GM21526 (cell line): ENCODE measurements around the gene RPP14.
A peak's percentile ranks its signal among the peaks of the same experiment; 100 is the strongest.
"Not testable (repeated sequence)": the region's sequence is repeated elsewhere in the genome, so short reads cannot be mapped to it uniquely, and the experiment has no call there.

Source experiments
- ATAC-seq: cut with Tn5 transposase; IDR thresholded peaks from one replicate; pipeline ENCODE4 v1.9.1; 2021; ENCODE audit warnings: moderate library complexity; ENCODE audit not compliant: unreplicated experiment, low FRiP score

Gene RPP14

DNA sequence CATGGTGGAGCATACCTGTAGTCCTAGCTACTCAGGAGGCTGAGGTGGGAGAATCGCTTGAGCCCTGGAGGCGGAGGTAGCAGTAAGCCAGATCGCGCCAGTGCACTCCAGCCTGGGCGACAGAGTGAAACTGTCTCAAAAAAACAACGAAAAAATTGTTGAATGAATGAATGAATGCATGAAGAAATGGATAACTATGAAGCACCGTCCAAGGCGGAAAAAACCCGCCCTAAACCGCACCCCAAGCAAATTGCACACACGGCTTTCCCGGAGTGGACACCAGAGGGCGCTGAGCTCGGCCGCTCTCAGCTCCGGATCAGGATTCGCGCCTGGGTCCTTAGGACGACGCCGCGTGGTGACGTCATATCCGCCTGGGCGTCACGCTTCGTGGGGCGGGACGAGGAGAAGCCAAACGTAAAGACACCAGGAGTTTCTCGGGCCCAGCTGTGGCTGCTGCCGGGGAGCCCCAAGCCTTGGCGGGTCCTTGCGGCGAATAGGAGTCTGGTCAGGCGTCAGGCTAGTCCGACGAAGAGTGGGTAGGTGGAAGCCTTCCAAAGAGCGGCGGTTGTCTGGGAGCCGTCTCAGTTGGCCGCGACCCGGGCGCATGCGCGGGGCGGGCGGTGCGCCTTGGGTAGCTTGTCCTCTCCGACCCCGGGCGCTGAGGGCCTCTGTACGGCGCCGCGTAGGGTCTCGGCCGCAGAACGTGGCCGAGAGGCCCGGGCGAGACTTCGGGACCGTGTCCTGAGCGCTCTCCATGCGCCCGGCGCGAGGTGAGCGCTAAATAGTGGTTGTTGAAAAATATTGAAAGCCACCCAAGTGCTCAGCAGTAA, at the start of gene RPP14, which contains the start of gene HTD2:
Gene RPP14, plus strand, starts transcription at position 364 of the 830 bp plus-strand sequence. CDS start 4,085 bp downstream, outside the sequence.
Gene HTD2, plus strand, starts transcription at position 639 of the 830 bp plus-strand sequence. CDS start 11,094 bp downstream, outside the sequence.
- ATAC-seq: peak; percentile 82

DNA sequence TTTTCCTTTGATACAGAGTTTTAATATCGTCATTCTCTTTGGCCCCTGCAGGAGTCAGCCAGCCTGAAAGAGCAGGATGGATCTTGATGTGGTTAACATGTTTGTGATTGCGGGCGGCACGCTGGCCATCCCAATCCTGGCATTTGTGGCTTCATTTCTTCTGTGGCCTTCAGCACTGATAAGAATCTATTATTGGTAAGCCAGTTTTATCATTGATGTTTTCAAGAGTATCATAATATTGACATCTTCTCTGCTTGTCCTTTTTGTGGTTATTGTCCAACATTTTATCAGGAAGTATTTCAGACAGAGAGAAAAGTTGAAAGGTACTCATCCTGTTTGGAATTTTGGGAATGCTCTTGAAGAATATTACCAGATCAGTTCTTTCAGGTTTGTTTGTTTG, 49.5 kb upstream of the RPP14 start:
- ATAC-seq: no peak

GRCh38 chr3:58258392-58259055, 47.5 kb upstream of the RPP14 start:
- ATAC-seq: no peak

- no peak for ATAC-seq
Observed at GRCh38 chr3:58260261-58260731, 45.7 kb upstream of the RPP14 start.

DNA sequence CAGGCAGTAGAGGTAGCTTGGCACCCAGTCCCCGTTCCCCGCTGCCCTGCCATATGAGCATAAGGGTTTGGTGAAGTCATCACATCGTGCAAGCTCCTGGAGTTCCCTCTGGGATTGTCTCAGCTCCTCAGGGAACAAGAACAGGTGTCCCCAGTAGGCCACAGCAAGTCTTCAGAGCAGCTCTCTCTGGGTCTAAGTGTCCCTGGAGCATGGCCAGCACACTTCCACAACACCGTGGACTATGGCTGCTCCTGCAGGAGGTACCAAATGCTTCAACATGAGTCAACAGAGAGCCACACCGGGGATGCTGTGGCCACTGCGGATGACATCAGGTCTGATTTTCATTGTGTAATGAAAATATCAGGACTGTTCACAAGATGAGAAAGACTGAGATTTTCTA, 45.3 kb upstream of the RPP14 start:
- no peak for ATAC-seq

DNA sequence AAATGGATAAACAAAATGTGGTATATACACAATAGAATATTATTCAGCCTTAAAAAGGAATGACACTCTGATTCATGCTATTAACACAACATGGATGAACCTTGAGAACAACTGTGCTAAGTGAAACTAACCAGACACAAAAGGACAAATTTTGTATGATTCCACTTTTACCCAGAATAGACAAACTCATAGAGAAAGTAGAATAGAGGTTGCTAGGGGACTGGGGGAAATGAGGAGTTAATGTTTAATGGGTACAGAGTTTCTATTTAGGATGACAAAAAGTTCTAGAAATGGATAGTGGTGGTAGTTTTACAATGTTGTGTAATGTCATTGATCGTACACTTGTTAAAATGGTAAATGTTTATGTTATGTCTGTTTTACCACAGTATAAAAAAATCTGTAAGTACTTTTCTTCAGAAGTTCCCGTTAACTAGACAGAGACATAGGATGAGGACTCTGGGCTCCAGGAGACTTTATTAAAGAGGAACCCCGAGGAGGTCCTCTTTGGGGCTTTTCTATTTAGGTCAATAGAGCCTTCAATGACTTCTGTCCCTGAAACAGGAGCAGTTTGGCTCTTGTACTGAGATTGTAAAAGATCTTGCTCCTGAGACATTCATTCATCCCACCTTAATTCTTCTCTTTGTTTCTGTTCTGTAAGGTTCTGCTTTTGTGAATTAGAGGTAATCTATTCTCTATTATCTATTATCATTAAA, 43.9 kb upstream of the RPP14 start:
- no peak for ATAC-seq

DNA sequence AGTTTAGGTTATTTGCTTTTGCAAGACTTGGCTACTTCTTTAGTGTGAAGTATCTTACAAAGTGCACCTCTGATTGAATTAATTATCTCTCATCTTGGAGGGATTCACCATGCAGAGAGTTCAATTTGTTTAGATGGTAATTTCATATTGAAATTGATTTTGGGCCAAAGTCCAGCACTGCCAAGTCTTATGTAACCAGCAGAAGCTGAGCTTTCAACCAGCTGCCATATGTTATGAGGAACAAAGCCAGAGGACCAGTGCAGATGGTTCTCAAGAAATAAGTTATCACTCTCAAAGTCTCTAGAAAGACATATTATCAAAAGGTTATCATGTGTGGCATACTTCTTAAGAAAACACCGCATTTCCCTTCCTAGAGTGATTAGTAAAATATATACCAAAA, 39.5 kb upstream of the RPP14 start:
- no peak for ATAC-seq

DNA sequence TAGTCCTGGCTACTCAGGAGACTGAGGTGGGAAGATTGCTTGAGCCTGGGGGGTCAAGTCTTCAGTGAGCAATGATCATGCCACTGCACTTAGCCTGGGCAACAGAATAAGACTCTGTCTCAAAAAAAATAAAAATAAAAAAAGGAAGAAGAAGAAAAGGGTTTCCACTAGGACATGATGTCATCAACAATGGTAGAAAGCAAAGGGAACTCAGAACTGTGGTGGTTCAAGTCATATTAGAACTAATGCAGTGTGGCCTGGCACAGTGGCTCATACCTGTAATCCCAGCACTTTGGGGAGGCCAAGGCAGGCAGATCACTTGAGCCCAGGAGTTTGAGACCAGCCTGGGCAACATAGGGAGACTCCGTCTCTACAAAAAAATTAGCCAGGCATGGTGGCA, 38.5 kb upstream of the RPP14 start:
- not testable (repeated sequence) for ATAC-seq

- ATAC-seq: no peak
Observed at GRCh38 chr3:58269356-58269755, 36.7 kb upstream of the RPP14 start.

GRCh38 chr3:58270485-58270884, 35.6 kb upstream of the RPP14 start:
- ATAC-seq: no peak

DNA sequence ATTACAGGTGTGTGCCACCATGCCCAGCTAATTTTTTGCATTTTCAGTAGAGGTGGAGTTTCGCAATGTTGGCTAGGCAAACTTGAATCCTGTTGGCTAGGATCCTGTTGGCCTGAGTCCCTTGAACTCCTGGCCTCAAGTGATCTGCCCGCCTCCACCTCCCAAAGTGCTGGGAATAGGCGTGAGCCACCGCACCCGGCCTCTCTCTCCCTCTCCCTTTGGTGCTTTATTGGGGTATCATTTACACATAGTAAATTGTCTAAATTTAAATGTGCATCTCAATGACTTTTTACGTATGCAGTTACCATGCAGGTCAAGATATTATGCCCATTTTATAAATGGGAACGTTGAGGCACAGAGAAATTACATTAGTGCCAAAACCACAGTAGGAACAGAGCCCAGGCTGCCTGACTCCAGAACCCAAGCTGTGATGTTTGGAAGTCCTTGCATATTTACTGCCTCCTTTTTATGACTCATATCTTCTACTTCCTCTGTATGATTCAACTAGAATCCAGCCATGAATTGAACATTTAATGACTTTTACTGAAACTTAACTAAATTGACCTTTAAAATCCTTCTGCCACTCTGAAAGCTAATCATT, 34.0 kb upstream of the RPP14 start:
- no peak for ATAC-seq

GRCh38 chr3:58272891-58273290, 33.2 kb upstream of the RPP14 start:
- ATAC-seq: no peak

DNA sequence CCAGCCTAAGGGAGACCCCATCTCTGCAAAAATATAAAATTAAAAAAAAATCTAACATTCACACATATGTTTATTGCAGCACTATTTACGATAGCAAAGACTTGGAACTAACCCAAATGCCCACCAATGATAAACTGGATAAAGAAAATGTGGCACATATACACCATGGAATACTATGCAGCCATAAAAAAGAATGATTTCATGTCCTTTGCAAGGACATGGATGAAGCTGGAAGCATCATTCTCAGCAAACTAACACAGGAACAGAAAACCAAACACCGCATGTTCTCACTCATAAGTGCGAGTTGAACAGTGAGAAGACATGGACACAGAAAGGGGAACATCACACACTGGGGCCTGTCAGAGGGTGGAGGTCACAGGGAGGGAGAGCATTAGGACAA, 32.7 kb upstream of the RPP14 start:
- not testable (repeated sequence) for ATAC-seq

DNA sequence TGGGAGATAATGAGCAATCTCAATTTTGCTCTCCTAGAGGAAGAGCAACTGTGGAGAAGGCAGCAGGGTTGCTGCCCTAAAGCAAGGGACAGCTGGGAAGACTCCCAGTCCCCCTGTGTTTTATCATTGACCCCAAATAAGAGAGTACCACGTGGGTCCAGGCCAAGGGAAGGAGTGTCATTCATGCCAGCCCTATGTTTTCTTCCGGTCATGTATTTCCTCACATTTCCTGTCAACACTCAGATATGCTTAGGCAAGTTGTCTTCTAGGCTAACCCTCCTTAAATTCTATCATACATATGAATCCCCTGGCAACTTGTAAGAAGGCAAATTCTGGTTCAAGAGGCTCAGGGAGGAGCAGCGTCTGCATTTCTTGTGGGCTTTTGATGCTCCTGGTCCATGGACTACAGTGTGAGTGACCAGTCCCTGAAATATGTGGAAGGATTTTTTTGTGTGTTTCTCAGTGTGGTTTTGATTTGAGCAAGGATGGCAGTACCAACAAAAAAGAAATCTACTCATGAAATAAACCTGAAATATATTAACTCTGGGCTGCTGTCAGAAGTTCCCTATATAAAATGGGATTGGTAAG, 31.9 kb upstream of the RPP14 start:
- ATAC-seq: no peak

GRCh38 chr3:58281069-58281468, 25.0 kb upstream of the RPP14 start:
- ATAC-seq: no peak

- no peak for ATAC-seq
Observed at GRCh38 chr3:58285334-58285733, 20.7 kb upstream of the RPP14 start.

DNA sequence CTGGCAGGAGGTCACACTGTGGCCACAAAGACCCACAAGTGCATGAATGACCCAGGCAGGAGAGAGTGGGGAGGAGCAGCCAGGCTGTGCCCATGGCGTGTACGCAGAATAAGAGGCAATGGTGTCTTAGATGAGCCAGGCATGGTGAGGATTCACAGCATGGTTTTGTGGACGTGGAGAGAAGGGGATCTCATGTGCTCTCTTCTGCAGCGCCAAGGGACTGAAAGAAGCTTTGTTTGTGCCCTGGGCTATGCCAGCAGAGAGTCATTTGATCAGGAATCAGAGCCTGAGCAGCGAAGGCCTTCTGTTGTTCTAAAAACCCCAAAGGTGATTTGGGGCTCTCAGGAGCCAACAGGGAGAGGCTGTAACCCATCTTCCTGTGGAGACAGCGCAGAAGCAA, 18.7 kb upstream of the RPP14 start:
- no peak for ATAC-seq

DNA sequence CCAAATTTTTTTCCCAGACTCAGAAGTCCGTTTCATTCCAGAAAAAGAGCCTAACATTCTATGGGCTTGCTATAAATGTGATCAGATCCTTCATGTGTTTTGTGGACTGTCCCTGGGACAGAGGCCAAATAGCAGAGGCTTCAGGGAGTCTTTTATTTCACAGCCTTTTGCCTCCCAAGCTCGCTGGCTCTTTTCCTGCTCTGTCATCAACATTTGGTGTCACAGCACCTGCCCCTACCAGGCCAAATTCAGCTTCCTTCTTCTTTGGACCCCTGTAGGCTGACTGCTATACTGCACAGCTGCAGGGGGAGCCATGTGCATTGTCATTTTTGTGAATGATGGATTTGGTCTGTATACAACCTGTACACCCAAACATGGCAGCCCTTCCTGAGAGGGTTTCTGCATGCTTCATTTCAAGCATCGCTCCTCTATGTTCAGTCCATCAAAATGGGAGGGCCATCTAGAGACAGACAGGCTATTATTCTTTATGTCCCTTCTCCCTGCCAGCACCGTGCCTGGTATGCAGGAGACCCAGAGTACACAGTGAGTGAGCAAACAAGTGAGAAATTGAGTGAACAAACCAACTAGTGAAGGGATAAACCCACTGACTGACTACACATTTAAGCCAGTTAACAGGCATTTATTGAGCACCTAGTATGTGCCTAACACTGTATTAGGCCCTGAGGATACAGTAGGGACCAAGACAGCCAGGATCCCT, 17.9 kb upstream of the RPP14 start:
- ATAC-seq: no peak

GRCh38 chr3:58288964-58289613, 17.0 kb upstream of the RPP14 start:
- ATAC-seq: not testable (repeated sequence)
